ENCODE measurements around the gene CTDSP2. TPM values are rescaled to one million over a fixed set of nuclear protein-coding genes. Genes with fewer than 3 reads are reported as not detected.
A peak's percentile ranks its signal among the peaks of the same experiment; 100 is the strongest.
"Not testable (repeated sequence)": the region's sequence is repeated elsewhere in the genome, so short reads cannot be mapped to it uniquely, and the experiment has no call there.

The CTDSP2 gene
- total RNA-seq, 1 donor from 2014 or later, result 105 TPM

DNA sequence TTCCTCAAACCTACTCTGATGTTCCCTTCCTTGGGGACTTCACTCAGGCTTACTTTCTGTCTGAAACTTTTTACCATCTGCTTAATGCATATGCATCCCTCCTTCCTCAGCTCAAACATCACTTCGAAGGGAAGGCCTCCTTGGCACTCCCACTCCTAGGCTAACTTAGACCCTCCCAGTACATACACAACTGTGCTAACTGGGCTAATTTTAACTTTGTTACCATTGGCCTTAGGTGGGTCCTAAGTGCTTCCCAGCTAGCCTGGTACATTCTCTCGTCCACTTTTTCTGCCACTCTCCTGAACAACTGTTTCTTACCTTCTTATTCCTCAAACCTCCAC is 70.3 kb downstream of the CTDSP2 start:
- no peak for DNase-seq (ENCODE audit: missing footprints)
- intact Hi-C loops (cut with DNase I), result no loop called here
- ATAC-seq, result no peak

DNA sequence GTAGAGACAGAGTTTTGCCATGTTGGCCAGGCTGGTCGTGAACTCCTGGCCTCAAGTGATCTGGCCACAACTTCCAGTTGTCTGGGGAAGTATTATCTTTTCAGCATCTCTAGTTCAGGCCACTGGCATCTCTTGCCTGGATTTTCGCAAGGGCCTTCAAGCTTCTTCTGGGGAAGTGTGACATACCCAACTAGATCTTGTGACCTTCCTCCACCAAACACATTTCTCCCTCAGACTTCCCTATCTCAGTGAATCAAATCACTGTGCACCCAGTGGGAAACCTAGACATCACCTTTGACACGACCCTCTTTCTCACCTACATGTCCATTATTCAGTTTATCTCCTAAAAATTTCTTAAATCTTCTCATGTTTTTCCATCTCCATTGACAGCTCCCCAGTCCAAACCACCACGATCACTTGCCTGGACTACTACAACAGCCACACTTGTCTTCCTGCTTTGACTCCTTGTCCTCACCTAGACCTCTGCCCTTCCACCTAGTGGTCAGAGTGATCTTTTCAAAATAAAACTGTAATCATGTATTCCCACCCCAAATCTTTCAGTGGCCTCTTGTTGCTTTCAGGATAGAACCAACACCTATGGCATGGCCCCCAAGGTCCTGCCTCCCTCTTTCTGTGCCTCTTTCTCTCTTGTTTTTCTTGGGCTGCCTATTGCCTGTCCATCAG is 70.8 kb downstream of the CTDSP2 start:
- DNase-seq (ENCODE audit: missing footprints), result no peak
- intact Hi-C loops (cut with DNase I), result no loop called here

DNA sequence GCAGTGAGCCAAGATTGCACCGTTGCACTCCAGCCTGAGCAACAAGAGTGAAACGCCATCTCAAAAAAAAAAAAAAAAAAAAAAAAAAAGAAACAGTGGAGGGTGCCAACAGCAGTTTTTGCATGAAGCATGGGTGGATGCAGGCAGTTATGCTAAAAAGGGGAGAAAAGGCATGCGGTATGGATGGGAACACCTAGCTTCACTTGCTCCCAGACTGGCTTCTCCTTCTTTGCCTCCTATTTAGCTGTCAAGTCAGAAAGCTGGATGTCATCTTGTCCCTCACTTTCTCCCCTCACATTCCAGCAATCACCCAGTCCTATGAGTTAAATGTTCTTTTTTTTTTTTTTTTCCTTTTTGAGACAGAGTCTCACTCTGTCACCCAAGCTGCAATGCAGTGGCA is 71.5 kb downstream of the CTDSP2 start:
- no peak for ATAC-seq
- intact Hi-C loops (cut with DNase I), result no loop called here
- no peak for DNase-seq (ENCODE audit: missing footprints)

More for the DNA sequence above, 70.8 kb downstream of the CTDSP2 start:
- ATAC-seq, result no peak

GRCh38 chr12:57774634-57775033 is 71.9 kb downstream of the CTDSP2 start:
- intact Hi-C loops (cut with DNase I); ATAC-seq; DNase-seq (ENCODE audit: missing footprints): not testable (repeated sequence)

DNA sequence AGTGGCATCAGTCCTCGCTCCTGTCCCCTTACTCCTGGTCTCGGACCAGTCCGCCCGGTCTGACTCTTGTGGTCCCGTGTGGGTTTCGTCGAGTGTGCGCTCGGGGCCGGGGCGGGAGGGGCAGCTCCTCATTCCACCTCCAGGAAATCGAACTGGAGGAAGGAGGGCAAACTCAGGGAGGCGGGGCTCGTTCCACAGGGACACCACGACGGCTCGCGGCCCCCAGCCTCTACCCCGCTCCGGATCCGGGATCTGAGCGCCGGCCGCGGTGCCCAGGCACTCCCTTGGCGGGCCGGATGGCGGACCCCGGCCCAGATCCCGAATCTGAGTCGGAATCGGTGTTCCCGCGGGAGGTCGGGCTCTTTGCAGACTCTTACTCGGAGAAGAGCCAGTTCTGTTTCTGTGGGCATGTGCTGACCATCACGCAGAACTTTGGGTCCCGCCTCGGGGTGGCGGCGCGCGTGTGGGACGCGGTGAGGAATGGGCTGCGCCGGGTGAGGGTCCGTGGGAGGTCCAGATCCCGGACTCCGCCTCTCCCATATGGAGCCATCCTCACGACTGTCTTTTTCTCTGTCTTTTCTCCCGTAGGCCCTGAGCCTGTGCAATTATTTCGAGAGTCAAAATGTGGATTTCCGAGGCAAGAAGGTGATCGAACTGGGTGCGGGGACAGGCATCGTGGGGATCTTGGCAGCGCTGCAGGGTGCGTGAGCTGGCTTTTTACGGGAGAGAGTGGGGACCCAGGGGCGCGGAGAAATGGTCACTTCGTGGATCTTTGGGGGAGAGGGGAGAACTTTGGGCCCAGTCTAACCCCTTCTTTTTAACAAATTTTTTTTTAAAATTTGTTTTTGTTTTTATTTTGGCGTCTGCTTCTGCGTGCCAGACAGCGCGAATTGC is 73.9 kb downstream of the CTDSP2 start, which contains the start of gene EEF1AKMT3:
EEF1AKMT3 (plus strand) TSS at position 186 of the 894 bp plus-strand sequence; CDS start at position 297, 111 bp downstream.
- intact Hi-C loops (cut with DNase I), result no loop called here
- ATAC-seq, result peak; percentile 61
- DNase-seq (ENCODE audit: missing footprints), result peak; percentile 76

GRCh38 chr12:57771873-57772428 is 74.6 kb downstream of the CTDSP2 start, which contains the start of gene METTL1:
TSS of gene METTL1 (minus strand) at chr12:57772105. CDS start at chr12:57772083, 22 bp downstream.
- DNase-seq (ENCODE audit: missing footprints), result peak; percentile 97
- intact Hi-C loops (cut with DNase I), result no loop called here
- ATAC-seq, result peak; percentile 96

DNA sequence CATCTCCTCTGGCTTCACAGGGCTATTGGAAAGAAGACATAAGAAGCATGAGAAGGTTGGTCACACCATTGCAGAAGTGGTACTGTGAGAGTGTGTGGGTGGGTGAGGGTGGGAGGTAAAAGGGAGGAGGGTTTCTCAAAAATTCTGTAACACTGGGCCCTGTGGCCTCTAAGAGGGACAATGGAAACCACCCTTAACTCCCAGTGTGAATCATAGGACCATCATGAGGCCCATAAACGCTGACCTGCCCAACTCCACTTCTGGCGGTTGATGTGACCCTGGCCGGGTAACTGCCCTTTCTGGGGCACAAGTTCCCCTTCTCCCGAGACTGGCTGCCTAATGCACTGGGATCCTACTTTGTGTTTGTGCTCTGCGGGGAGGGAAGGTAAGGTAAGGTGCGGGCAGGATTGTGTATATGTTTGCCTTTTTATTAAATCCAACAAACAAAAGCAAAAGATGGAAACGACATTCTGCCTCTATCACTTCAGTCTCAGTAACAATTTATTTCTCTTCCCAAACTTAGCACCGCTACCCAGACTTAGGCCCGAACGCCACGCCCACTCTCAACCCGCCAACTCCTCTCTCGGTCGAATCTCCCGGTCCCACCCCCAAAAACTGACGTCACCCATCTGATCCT is 75.2 kb downstream of the CTDSP2 start:
- intact Hi-C loops (cut with DNase I), result no loop called here
- DNase-seq (ENCODE audit: missing footprints) (peak; percentile 92), ATAC-seq (peak; percentile 78)

GRCh38 chr12:57770734-57771133 is 75.8 kb downstream of the CTDSP2 start:
- ATAC-seq, result no peak
- DNase-seq (ENCODE audit: missing footprints), result no peak
- intact Hi-C loops (cut with DNase I), result no loop called here

Small RNAs within 50 kb of the gene (microRNA-seq; reads per million reads assigned to microRNA genes)
- 601 reads per million, percentile 77 among the genes with 10 or more reads in this experiment for gene MIR26A2

Other genes starting within 250 kb of the CTDSP2 start
- gene DTX3, start 241.9 kb downstream of the CTDSP2 start, total RNA-seq, result 23.8 TPM
- 13.0 TPM for gene ARHGEF25, start 235.3 kb downstream of the CTDSP2 start, total RNA-seq
- gene B4GALNT1, start 213.5 kb downstream of the CTDSP2 start, total RNA-seq, result 7.3 TPM
- gene OS9, start 152.6 kb downstream of the CTDSP2 start, total RNA-seq, result 110 TPM
- gene AGAP2, start 108.0 kb downstream of the CTDSP2 start, total RNA-seq, result 7.8 TPM
- 27.9 TPM for gene TSPAN31, start 101.7 kb downstream of the CTDSP2 start, total RNA-seq
- gene CDK4, start 94.4 kb downstream of the CTDSP2 start, total RNA-seq, result 42.3 TPM
- 14.5 TPM for gene MARCHF9, start 91.6 kb downstream of the CTDSP2 start, total RNA-seq
- 0.49 TPM for gene CYP27B1, start 79.7 kb downstream of the CTDSP2 start, total RNA-seq
- gene METTL1, start 74.6 kb downstream of the CTDSP2 start, total RNA-seq, result 7.0 TPM
- gene EEF1AKMT3, start 74.1 kb downstream of the CTDSP2 start, total RNA-seq, result 1.2 TPM
- 48.2 TPM for gene TSFM, start 63.9 kb downstream of the CTDSP2 start, total RNA-seq
- 2.1 TPM for gene AVIL, start 28.0 kb downstream of the CTDSP2 start, total RNA-seq
- 8.2 TPM for gene ATP23, start 94.8 kb upstream of the CTDSP2 start, total RNA-seq